Uterus (tissue), 4 donors: Measurements from ENCODE around the gene UST. TPM values are rescaled to one million over a fixed set of nuclear protein-coding genes. Genes with fewer than 3 reads are reported as not detected.

Source experiments
- DNase-seq, 2 donors: peaks; one replicate each; pipeline ENCODE4 v3.0.0-alpha.2; 2019 to 2020
- H3K27ac ChIP-seq, 2 donors: fragments of 200-600 bp; sonication (generic); 1 replicate in 1 of 2; 2 replicates in 1 of 2; pipeline ENCODE4 v1.5.1; 2016 to 2018
- H3K27me3 ChIP-seq, 2 donors: fragments of 200-600 bp; sonication (generic); one replicate each; pipeline ENCODE4 v1.5.1; 2018 to 2019; ENCODE audit warnings: control low read depth in 1 of 2
- H3K36me3 ChIP-seq, 2 donors: fragments of 200-600 bp; sonication (generic); one replicate each; pipeline ENCODE4 v1.5.1; 2019; ENCODE audit warnings: control low read depth in 1 of 2
- H3K4me1 ChIP-seq, 2 donors: fragments of 200-600 bp; sonication (generic); one replicate each; pipeline ENCODE4 v1.5.1; 2018 to 2019; ENCODE audit warnings: control low read depth in 1 of 2
- H3K4me3 ChIP-seq, 2 donors: fragments of 200-600 bp; sonication (generic); 1 replicate in 1 of 2; 2 replicates in 1 of 2; pipeline ENCODE4 v1.5.1; 2018 to 2019; ENCODE audit warnings: mild to moderate bottlenecking in 1 of 2
- H3K9me3 ChIP-seq, 2 donors: fragments of 200-600 bp; sonication (generic); one replicate each; pipeline ENCODE4 v1.5.1; 2019; ENCODE audit warnings: control low read depth in 1 of 2
- CTCF ChIP-seq, 4 experiments: fragments of 200-600 bp in 2 of 4; fragments of 450-650 bp in 2 of 4; sonication (generic) in 2 of 4; IDR thresholded peaks; one replicate each; pipeline ENCODE4 v1.5.1; 2016 to 2019; ENCODE audit warnings: antibody characterized with exemption in 4 of 4, mild to moderate bottlenecking in 2 of 4, moderate library complexity in 1 of 4
- POLR2A ChIP-seq, 2 donors: fragments of 450-650 bp; IDR thresholded peaks; one replicate each; pipeline ENCODE4 v1.6.1; 2016; ENCODE audit warnings: antibody characterized with exemption in 2 of 2, mild to moderate bottlenecking in 1 of 2, moderate library complexity in 1 of 2
- intact Hi-C: fragments of 100-400 bp; cut with DNase I; formaldehyde crosslinking; loops from one replicate; pipeline ENCODE4 v1.15.1; 2023; ENCODE audit warnings: low total_unique reads
- total RNA-seq, 4 donors: library from RNA; depleted of rRNA in 3 of 4; stranded (reverse); fragments of >200 nt in 3 of 4; gene quantifications; one replicate each; pipeline versions ENCODE4 v1.1.0 to v1.2.4, GENCODE V29; 2014 to 2023
- donor health status: DM: yes; HTN: yes; CAD: no.

UST gene
- total RNA-seq, 4 donors from 2014 or later = 6.1 to 23.2 (median 17.2) TPM

- Histone ChIP-seq H3K36me3 (no peaks in the 10 kb centered on the region), H3K27me3 (no peaks in the 10 kb centered on the region), H3K9me3 (no peaks in the 10 kb centered on the region), H3K4me3 (no peak overlapping the region), H3K27ac (no peak overlapping the region), H3K4me1 (no peaks in the 10 kb centered on the region)
- no peak for DNase-seq
- TF ChIP-seq CTCF (IDR thresholded peaks at IDR 0.05) (no peak), POLR2A (IDR thresholded peaks at IDR 0.05) (no peak)
- intact Hi-C loops = no loop called here
Observed at GRCh38 chr6:148814082-148814790, 67.4 kb downstream of the UST start.

GRCh38 chr6:148814869-148815268 lies 68.0 kb downstream of the UST start:
- DNase-seq = no peak
- Histone ChIP-seq H3K27ac (no peak overlapping the region), H3K4me1 (no peaks in the 10 kb centered on the region), H3K27me3 (no peaks in the 10 kb centered on the region), H3K36me3 (no peaks in the 10 kb centered on the region), H3K9me3 (no peaks in the 10 kb centered on the region), H3K4me3 (no peak overlapping the region)
- TF ChIP-seq POLR2A (IDR thresholded peaks at IDR 0.05) (no peak), CTCF (IDR thresholded peaks at IDR 0.05) (no peak)
- intact Hi-C loops = no loop called here

- intact Hi-C loops = no loop called here
- H3K27me3 ChIP-seq = no peaks in the 10 kb centered on the region
- no peaks in the 10 kb centered on the region for H3K4me1 ChIP-seq
- H3K27ac ChIP-seq = no peak overlapping the region
- no peaks in the 10 kb centered on the region for H3K36me3 ChIP-seq
- no peak for DNase-seq
- TF ChIP-seq POLR2A (IDR thresholded peaks at IDR 0.05) = no peak
- H3K9me3 ChIP-seq = no peaks in the 10 kb centered on the region
- no peak overlapping the region for H3K4me3 ChIP-seq
Observed at GRCh38 chr6:148816117-148816516, 69.3 kb downstream of the UST start.

- TF ChIP-seq CTCF (IDR thresholded peaks at IDR 0.05) = no peak
- TF ChIP-seq POLR2A (IDR thresholded peaks at IDR 0.05) = no peak
- H3K27ac ChIP-seq = no peak overlapping the region
Observed at GRCh38 chr6:148817689-148818088, 70.9 kb downstream of the UST start.

GRCh38 chr6:148818939-148819575 lies 72.2 kb downstream of the UST start:
- TF ChIP-seq CTCF (IDR thresholded peaks at IDR 0.05) = no peak
- TF ChIP-seq POLR2A (IDR thresholded peaks at IDR 0.05) = no peak
- no peaks in the 10 kb centered on the region for H3K9me3 ChIP-seq
- H3K36me3 ChIP-seq = no peaks in the 10 kb centered on the region
- no peak for DNase-seq
- intact Hi-C loops = no loop called here
- no peak overlapping the region for H3K4me3 ChIP-seq
- H3K27me3 ChIP-seq = no peaks in the 10 kb centered on the region
- H3K27ac ChIP-seq = no peak overlapping the region
- H3K4me1 ChIP-seq = no peaks in the 10 kb centered on the region

More at GRCh38 chr6:148817689-148818088, 70.9 kb downstream of the UST start:
- no peaks in the 10 kb centered on the region for H3K36me3 ChIP-seq
- no peak overlapping the region for H3K4me3 ChIP-seq
- no peaks in the 10 kb centered on the region for H3K4me1 ChIP-seq
- intact Hi-C loops = no loop called here
- no peaks in the 10 kb centered on the region for H3K9me3 ChIP-seq
- no peak for DNase-seq
- no peaks in the 10 kb centered on the region for H3K27me3 ChIP-seq
